K562 (cell line): ENCODE measurements around the gene FAM50A. TPM values are rescaled to one million over a fixed set of nuclear protein-coding genes. Genes with fewer than 3 reads are reported as not detected.
A peak's percentile ranks its signal among the peaks of the same experiment; 100 is the strongest.

Experiments
- ATAC-seq: fragments of 200-7000 bp; cut with Tn5 transposase; 3 replicates; pipeline ENCODE4 v1.9.1; 2020; ENCODE audit warnings: moderate library complexity
- BruUV-seq: library from RNA; stranded (reverse); fragments of 400-500 nt; replicated peaks from 2 replicates; lab custom pipeline; 2021; lab: Mats Ljungman, UMichigan
- CTCF ChIA-PET: fragments of 300-600 bp; formaldehyde crosslinking; extraction: SDS; loops from one replicate; lab custom pipeline; 2021; ENCODE audit warnings: low intra/inter-chr PET ratio; lab: Yijun Ruan, JAX
- POLR2A ChIA-PET: fragments of 300-600, 350-650 bp; sonication (Branson Sonifier 250); formaldehyde crosslinking; extraction: SDS; loops from one replicate; lab custom pipeline; 2021; ENCODE audit warnings: antibody characterized with exemption, inconsistent platforms; lab: Yijun Ruan, JAX
- DNase-seq, 4 experiments: peaks; one replicate each; pipeline versions ENCODE4 v3.0.0 to v3.0.0-alpha.2; 2011 to 2018; ENCODE audit warnings: low spot score in 3 of 4, mixed read lengths in 3 of 4; ENCODE audit errors: extremely low read depth in 1 of 4
- FAIRE-seq: peaks from 2 replicates; lab custom pipeline; 2011; peaks lifted over from hg19 to GRCh38; lab: Jason Lieb, UNC
- H2AFZ ChIP-seq: 2 replicates; pipeline ENCODE4 v1.6.0; 2011; ENCODE audit warnings: low read depth, low read length, control low read depth, inconsistent platforms
- H3K27ac ChIP-seq: fragments of 200-600 bp; 3 replicates; pipeline ENCODE4 v1.8.0; 2011; ENCODE audit warnings: low read depth, mild to moderate bottlenecking, control low read depth, inconsistent platforms, low read length, moderate library complexity, mixed read lengths; ENCODE audit errors: extremely low read depth
- H3K27me3 ChIP-seq, 2 experiments: fragments of 300-600 bp in 1 of 2; 2 replicates in 1 of 2; 3 replicates in 1 of 2; pipeline versions ENCODE4 v1.6.0 to v1.8.0; 2011; ENCODE audit warnings: inconsistent platforms in 2 of 2, low read length in 2 of 2, mild to moderate bottlenecking in 1 of 2, mixed read lengths in 1 of 2, moderate library complexity in 1 of 2; ENCODE audit not compliant: control insufficient read depth in 2 of 2, insufficient read depth in 2 of 2
- H3K36me3 ChIP-seq: fragments of 300-600 bp; 3 replicates; pipeline ENCODE4 v1.8.0; 2011; ENCODE audit warnings: mild to moderate bottlenecking, low read length, inconsistent platforms; ENCODE audit not compliant: control insufficient read depth, insufficient read depth
- H3K4me1 ChIP-seq, 2 experiments: fragments of 200-600 bp in 1 of 2; replicated peaks in 1 of 2; 2 replicates in 1 of 2; 3 replicates in 1 of 2; pipeline versions ENCODE4 v1.5.1 to v1.8.0; 2011; ENCODE audit warnings: inconsistent platforms in 2 of 2, low read length in 2 of 2, mild to moderate bottlenecking in 1 of 2, mixed read lengths in 1 of 2, moderate library complexity in 1 of 2; ENCODE audit not compliant: control insufficient read depth in 2 of 2, insufficient read depth in 2 of 2
- H3K4me2 ChIP-seq: 2 replicates; pipeline ENCODE4 v1.6.1; 2011; ENCODE audit warnings: low read length, control low read depth, inconsistent platforms, mixed read lengths; ENCODE audit not compliant: insufficient read depth
- H3K4me3 ChIP-seq: fragments of 200-600 bp; sonication (generic), shearing (Covaris generic); 2 replicates; pipeline ENCODE4 v1.5.1; 2016; ENCODE audit warnings: control low read depth, inconsistent platforms
- H3K79me2 ChIP-seq: fragments of 200-600 bp; 3 replicates; pipeline ENCODE4 v1.8.0; 2011; ENCODE audit warnings: low read length, inconsistent platforms; ENCODE audit not compliant: control insufficient read depth, insufficient read depth
- H3K9ac ChIP-seq, 2 experiments: 2 replicates each; pipeline versions ENCODE4 v1.6.0 to v1.6.1; 2011; ENCODE audit warnings: low read depth in 2 of 2, low read length in 2 of 2, control low read depth in 1 of 2, inconsistent platforms in 1 of 2, mild to moderate bottlenecking in 1 of 2, mixed read lengths in 1 of 2; ENCODE audit not compliant: insufficient read depth in 1 of 2
- H3K9me1 ChIP-seq: one replicate; pipeline ENCODE4 v1.6.0; 2011; ENCODE audit warnings: inconsistent platforms, mild to moderate bottlenecking, low read length, moderate library complexity; ENCODE audit not compliant: control insufficient read depth, insufficient read depth
- H3K9me3 ChIP-seq: replicated peaks from 2 replicates; pipeline ENCODE4 v1.5.1; 2011; ENCODE audit warnings: low read depth, low read length, inconsistent platforms; ENCODE audit not compliant: control insufficient read depth, insufficient read depth
- H4K20me1 ChIP-seq: replicated peaks from 2 replicates; pipeline ENCODE4 v1.6.1; 2011; ENCODE audit warnings: low read length, inconsistent platforms, mixed read lengths; ENCODE audit not compliant: control insufficient read depth, insufficient read depth
- CCNT2 ChIP-seq: IDR thresholded peaks from 2 replicates; pipeline ENCODE4 v1.6.1; 2011; ENCODE audit warnings: borderline replicate concordance, low read depth, mild to moderate bottlenecking, moderate library complexity, mixed read lengths, low read length; ENCODE audit not compliant: insufficient read length; ENCODE audit errors: extremely low read depth
- CEBPG ChIP-seq, 3 experiments: fragments of 200-800 bp in 1 of 3; sonication (Bioruptor generic) in 1 of 3; sonication (generic) in 1 of 3; formaldehyde crosslinking in 1 of 3; IDR thresholded peaks in 2 of 3; conservative IDR thresholded peaks in 1 of 3; 2 replicates each; pipeline versions ENCODE4 v1.6.1 to v1.8.0; 2016 to 2022; ENCODE audit warnings: missing compliant biosample characterization in 2 of 3, missing genetic modification characterization in 2 of 3, mild to moderate bottlenecking in 1 of 3, missing genetic modification reagents in 1 of 3
- GTF2F1 ChIP-seq: IDR thresholded peaks from 2 replicates; pipeline ENCODE4 v1.6.1; 2011; ENCODE audit warnings: low read depth, low read length, improper control_type of control experiment
- HLTF ChIP-seq: fragments of 450-650 bp; IDR thresholded peaks from 2 replicates; pipeline ENCODE4 v1.6.1; 2016
- KDM1A ChIP-seq, 2 experiments: fragments of 450-650 bp; IDR thresholded peaks; 2 replicates each; pipeline ENCODE4 v1.6.1; 2016; ENCODE audit warnings: mild to moderate bottlenecking in 2 of 2
- NR1H2 ChIP-seq: sonication (generic); formaldehyde crosslinking; IDR thresholded peaks from 2 replicates; pipeline ENCODE4 v1.4.0; 2020; ENCODE audit warnings: mild to moderate bottlenecking, missing genetic modification reagents
- SPI1 ChIP-seq: IDR thresholded peaks from 2 replicates; pipeline ENCODE4 v1.6.1; 2011; ENCODE audit warnings: low read depth, low read length, control low read depth, borderline replicate concordance
- ZNF232 ChIP-seq: sonication (generic); formaldehyde crosslinking; IDR thresholded peaks from 2 replicates; pipeline ENCODE4 v1.8.0; 2022; ENCODE audit warnings: mild to moderate bottlenecking, missing genetic modification reagents
- WGBS: fragments of 100-300 bp; shearing (Covaris generic); methylation state at CpG from one replicate; pipeline ENCODE4 v1.1.6; 2016; ENCODE audit warnings: low coverage, mixed read lengths; ENCODE audit not compliant: insufficient coverage; ENCODE audit errors: missing lambda C conversion rate; 5-methylcytosine and 5-hydroxymethylcytosine counted together
- in situ Hi-C: fragments of 300-500 bp; cut with MboI; formaldehyde crosslinking; loops from 4 replicates; pipeline ENCODE4 v1.15.0; 2018; ENCODE audit warnings: inconsistent platforms, mixed read lengths
- intact Hi-C: fragments of 100-400 bp; cut with micrococcal nuclease; formaldehyde crosslinking; loops from 2 replicates; pipeline ENCODE4 v1.14.2; 2022
- polyA plus RNA-seq, 8 experiments: library from polyadenylated mRNA; depleted of rRNA in 4 of 8; stranded (reverse) in 5 of 8; unstranded in 3 of 8; fragments of >200 nt; fragmentation: Nextera tagmentation in 2 of 8; fragmentation: Illumina TruSeq in 1 of 8; extraction: Ambion mirVana in 2 of 8; extraction: Trizol in 1 of 8; gene quantifications; 2 replicates each; pipeline versions ENCODE4 v1.2.1 to v1.2.3, GENCODE V29; 2011 to 2014; ENCODE audit warnings: inconsistent platforms in 1 of 8, missing spikeins in 1 of 8
- total RNA-seq, 7 experiments: library from RNA; depleted of rRNA in 6 of 7; stranded (reverse); fragments of >200 nt in 6 of 7; fragmentation: Illumina TruSeq in 2 of 7; extraction: Trizol in 2 of 7; gene quantifications; 2 replicates each; pipeline versions ENCODE4 v1.2.1 to v1.2.3, GENCODE V29; 2011 to 2021; ENCODE audit warnings: low replicate concordance in 1 of 7
- TF ChIP-seq, protein P1 (sequence below): IDR thresholded peaks from 2 replicates; pipeline ENCODE4 v1.6.1; 2011; ENCODE audit not compliant: insufficient read length; ENCODE audit errors: extremely low read depth
- TF ChIP-seq, protein P2 (sequence below): fragments of 250-450 bp; sonication (Bioruptor Pico); IDR thresholded peaks from 2 replicates; pipeline ENCODE4 v1.5.0; 2021; ENCODE audit warnings: mild to moderate bottlenecking, borderline replicate concordance
- TF ChIP-seq, protein P3 (sequence below): sonication (generic); formaldehyde crosslinking; IDR thresholded peaks from 2 replicates; pipeline ENCODE4 v1.9.0; 2022; ENCODE audit warnings: mild to moderate bottlenecking, missing genetic modification reagents

The FAM50A gene
- total and polyA plus RNA-seq, 9 of the 15 experiments (the other 6 are each of a cell fraction or from before 2014, with no cell fraction given) = 4.4 to 114 (median 67.3) TPM

DNA sequence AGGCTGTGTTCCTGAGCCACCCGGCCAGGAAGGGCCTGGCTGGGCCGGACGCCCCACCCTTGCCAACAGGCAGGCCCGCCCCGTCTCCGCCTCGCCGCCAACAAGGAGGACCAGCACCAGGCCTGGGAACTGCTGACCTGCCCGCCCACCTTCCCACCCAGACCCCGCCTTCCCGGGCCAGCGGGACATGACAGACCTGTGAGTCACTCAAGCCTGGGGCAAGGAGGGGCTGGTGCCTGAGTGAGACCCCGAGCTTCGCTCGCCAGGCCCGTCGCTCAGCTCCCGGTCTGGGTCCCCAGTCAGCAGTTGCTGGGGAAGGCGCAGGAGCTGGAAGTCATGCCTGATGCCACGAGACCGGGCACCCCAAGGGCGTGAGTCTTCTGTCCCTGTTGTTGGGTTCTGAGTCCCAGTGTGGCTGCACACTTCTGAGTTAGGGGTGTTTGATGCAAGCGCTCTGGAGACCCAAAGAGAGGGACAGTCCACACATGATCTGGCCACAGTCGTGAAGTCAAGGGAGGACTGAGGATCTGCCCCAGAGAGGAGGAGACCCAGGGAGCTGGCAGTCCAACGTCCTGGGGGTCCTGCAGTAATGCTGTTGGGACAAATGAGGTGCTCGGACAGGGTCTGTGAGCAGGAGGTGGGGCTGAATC lies 34.6 kb upstream of the FAM50A start, which contains the start of gene DNASE1L1:
TSS of gene DNASE1L1 (minus strand) at position 33 of the 650 bp plus-strand sequence. CDS start 3,686 bp downstream, outside the sequence.
- Histone ChIP-seq H3K27me3 (no peaks in the 10 kb centered on the region), H3K36me3 (peaks cover 7% of the 10 kb centered on the region; the same call in 1 of the 3 replicates), H3K9me3 (no peaks in the 10 kb centered on the region), H3K79me2 (peaks cover 25% of the 10 kb centered on the region), H3K9ac (peak within 1 kb of the TSS; percentile 67 to 90), H3K9me1 (no peaks in the 10 kb centered on the region), H3K4me1 (peaks cover 13 to 50% of the 10 kb centered on the region in 2 experiments; a peak in 4 of 5 replicates), H2AFZ (peak within 1 kb of the TSS; percentile 75), H3K4me2 (peak within 1 kb of the TSS; percentile 91), H4K20me1 (no peaks in the 10 kb centered on the region), H3K27ac (peak within 1 kb of the TSS; percentile 77), H3K4me3 (peak within 1 kb of the TSS; percentile 40)
- FAIRE-seq (peak; percentile 93), DNase-seq (peak; percentile 80 to 93 (median 82)), ATAC-seq (peak; percentile 84)
- in situ Hi-C loops = loop anchor here (10.0 kb wide), 1 partner anchor 125 kb away; no protein-coding TSS in a partner anchor
- BruUV-seq = no TSS peak
- ChIA-PET POLR2A (interaction anchor here (0.6 to 5.0 kb wide), 7 partner anchors 9 to 118 kb away, joined by 3 to 85 read pairs (median 4); partner anchors contain the start of genes LAGE3 and RPL10), CTCF (no interaction called here)
- 7% methylated on average over 14 of the region's 26 CpGs for WGBS
- intact Hi-C loops = no loop called here
- TF ChIP-seq, protein P1, sequence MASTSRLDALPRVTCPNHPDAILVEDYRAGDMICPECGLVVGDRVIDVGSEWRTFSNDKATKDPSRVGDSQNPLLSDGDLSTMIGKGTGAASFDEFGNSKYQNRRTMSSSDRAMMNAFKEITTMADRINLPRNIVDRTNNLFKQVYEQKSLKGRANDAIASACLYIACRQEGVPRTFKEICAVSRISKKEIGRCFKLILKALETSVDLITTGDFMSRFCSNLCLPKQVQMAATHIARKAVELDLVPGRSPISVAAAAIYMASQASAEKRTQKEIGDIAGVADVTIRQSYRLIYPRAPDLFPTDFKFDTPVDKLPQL = no peak
- no peak for TF ChIP-seq ZNF232 (CRISPR knock-in tag)
- TF ChIP-seq KDM1A (IDR thresholded peaks at IDR 0.05) = no peak
- TF ChIP-seq CEBPG (CRISPR knock-in tag; IDR thresholded peaks at IDR 0.05) = no peak
- TF ChIP-seq CEBPG (tag; conservative IDR thresholded peaks at IDR 0.05 in 1 of 2, IDR thresholded peaks at IDR 0.05 in 1 of 2) = no peak
- no peak for TF ChIP-seq SPI1
- TF ChIP-seq, protein P2, sequence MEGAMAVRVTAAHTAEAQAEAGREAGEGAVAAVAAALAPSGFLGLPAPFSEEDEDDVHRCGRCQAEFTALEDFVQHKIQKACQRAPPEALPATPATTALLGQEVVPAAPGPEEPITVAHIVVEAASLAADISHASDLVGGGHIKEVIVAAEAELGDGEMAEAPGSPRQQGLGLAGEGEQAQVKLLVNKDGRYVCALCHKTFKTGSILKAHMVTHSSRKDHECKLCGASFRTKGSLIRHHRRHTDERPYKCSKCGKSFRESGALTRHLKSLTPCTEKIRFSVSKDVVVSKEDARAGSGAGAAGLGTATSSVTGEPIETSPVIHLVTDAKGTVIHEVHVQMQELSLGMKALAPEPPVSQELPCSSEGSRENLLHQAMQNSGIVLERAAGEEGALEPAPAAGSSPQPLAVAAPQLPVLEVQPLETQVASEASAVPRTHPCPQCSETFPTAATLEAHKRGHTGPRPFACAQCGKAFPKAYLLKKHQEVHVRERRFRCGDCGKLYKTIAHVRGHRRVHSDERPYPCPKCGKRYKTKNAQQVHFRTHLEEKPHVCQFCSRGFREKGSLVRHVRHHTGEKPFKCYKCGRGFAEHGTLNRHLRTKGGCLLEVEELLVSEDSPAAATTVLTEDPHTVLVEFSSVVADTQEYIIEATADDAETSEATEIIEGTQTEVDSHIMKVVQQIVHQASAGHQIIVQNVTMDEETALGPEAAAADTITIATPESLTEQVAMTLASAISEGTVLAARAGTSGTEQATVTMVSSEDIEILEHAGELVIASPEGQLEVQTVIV = no peak
- TF ChIP-seq, protein P3, sequence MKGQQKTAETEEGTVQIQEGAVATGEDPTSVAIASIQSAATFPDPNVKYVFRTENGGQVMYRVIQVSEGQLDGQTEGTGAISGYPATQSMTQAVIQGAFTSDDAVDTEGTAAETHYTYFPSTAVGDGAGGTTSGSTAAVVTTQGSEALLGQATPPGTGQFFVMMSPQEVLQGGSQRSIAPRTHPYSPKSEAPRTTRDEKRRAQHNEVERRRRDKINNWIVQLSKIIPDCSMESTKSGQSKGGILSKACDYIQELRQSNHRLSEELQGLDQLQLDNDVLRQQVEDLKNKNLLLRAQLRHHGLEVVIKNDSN (CRISPR knock-in tag) = no peak
- no peak for TF ChIP-seq HLTF
- TF ChIP-seq CCNT2 = peak; percentile 50
- TF ChIP-seq NR1H2 (CRISPR knock-in tag) = no peak
- TF ChIP-seq GTF2F1 = no peak
